ENCODE results near the gene HNRNPD. TPM values are rescaled to one million over a fixed set of nuclear protein-coding genes. Genes with fewer than 3 reads are reported as not detected.

HNRNPD gene
- total RNA-seq, 1 donor from 2014 or later: 223 TPM

Other genes starting within 250 kb of the HNRNPD start
- 310 TPM for gene HNRNPDL, start 56.5 kb upstream of the HNRNPD start, total RNA-seq
- gene ENOPH1, start 56.6 kb upstream of the HNRNPD start, total RNA-seq: 27.5 TPM
- gene TMEM150C, start 188.0 kb upstream of the HNRNPD start, total RNA-seq: 4.8 TPM